ENCODE measurements around the gene KIRREL3. TPM values are rescaled to one million over a fixed set of nuclear protein-coding genes. Genes with fewer than 3 reads are reported as not detected.

Gene KIRREL3
- total and polyA plus RNA-seq, 12 donors: 0.13 to 0.58 (median 0.30) TPM

DNA sequence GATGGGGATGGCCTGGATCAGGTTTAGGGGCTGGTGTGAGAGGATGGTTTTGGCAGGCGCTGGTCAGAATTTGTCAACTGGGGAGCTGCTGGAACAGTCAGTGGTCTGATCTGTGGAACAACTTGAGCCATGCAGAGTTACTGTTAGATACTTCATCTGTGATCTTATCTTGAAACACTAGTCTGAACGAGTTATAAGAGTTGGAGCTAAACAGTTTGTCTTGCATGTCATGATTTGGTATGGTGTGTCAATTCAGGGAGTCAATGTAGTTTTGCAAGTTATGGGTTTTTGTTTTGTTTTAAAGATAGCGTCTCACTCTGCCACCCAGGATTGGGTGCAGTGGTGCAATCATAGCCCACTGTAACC is 591.0 kb downstream of the KIRREL3 start:
- Histone ChIP-seq H3K4me1 (peaks cover 7 to 61% (median 37%) of the 10 kb centered on the region in 9 donors), H3K9me3 (no peaks in the 10 kb centered on the region), H3K27ac (peak overlapping the region in 5 of 10 donors; percentile 49 to 92 (median 66)), H3K27me3 (no peaks in the 10 kb centered on the region), H3K4me3 (no peak overlapping the region), H3K36me3 (peaks cover 0 to 64% (median 15%) of the 10 kb centered on the region in 9 donors)
- 72 to 76% methylated on average over 3 of the region's 3 CpGs for WGBS, 2 donors
- ATAC-seq: no peak
- intact Hi-C loops (cut with DNase I): no loop called here
- no peak for DNase-seq
- TF ChIP-seq, protein P1, sequence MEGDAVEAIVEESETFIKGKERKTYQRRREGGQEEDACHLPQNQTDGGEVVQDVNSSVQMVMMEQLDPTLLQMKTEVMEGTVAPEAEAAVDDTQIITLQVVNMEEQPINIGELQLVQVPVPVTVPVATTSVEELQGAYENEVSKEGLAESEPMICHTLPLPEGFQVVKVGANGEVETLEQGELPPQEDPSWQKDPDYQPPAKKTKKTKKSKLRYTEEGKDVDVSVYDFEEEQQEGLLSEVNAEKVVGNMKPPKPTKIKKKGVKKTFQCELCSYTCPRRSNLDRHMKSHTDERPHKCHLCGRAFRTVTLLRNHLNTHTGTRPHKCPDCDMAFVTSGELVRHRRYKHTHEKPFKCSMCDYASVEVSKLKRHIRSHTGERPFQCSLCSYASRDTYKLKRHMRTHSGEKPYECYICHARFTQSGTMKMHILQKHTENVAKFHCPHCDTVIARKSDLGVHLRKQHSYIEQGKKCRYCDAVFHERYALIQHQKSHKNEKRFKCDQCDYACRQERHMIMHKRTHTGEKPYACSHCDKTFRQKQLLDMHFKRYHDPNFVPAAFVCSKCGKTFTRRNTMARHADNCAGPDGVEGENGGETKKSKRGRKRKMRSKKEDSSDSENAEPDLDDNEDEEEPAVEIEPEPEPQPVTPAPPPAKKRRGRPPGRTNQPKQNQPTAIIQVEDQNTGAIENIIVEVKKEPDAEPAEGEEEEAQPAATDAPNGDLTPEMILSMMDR (IDR thresholded peaks at IDR 0.05): no peak

DNA sequence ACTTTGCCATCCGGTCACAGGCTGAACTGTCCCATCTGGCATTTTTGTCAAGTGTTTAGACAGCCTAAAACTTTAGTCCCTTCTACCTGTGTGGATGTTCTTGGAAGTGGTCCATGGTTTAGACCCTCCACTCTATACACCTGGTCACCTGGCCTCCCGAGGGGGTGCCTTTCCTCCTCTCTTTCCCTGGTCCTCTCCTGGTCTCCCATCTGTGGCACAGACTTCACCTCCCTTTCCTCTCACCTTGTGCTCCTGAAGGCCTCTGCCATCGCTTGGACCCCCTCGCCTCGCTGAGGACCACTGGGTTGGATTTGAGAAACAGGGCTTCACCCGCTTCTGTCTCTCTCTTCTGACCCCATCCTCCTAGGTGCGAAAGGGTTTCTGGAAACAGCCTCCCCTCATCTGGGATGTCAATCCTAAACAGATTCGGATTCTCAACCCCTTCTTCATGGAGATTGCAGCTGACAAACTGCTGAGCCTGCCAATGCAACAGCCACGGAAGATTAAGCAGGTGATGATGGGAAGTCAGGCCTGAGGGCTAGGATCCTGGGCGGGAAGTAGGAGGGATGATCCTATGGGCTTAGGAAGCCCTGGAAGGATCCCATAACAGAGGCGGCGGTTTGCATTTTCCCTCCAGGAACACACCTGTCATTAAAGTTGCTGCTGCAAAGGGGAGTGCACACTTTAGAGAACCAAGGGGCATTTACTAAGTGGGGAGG is 591.5 kb downstream of the KIRREL3 start:
- 86% methylated on average over 12 of the region's 12 CpGs for WGBS, 2 donors
- DNase-seq (no peak), ATAC-seq (no peak)
- Histone ChIP-seq H3K27ac (peak overlapping the region in 2 of 10 donors; percentile 29 to 70), H3K9me3 (no peaks in the 10 kb centered on the region), H3K27me3 (no peaks in the 10 kb centered on the region), H3K4me3 (no peak overlapping the region), H3K36me3 (peaks cover 0 to 61% (median 15%) of the 10 kb centered on the region in 9 donors), H3K4me1 (peaks cover 2 to 61% (median 36%) of the 10 kb centered on the region in 9 donors)
- TF ChIP-seq, protein P1 (IDR thresholded peaks at IDR 0.05): no peak
- intact Hi-C loops (cut with DNase I): no loop called here

DNA sequence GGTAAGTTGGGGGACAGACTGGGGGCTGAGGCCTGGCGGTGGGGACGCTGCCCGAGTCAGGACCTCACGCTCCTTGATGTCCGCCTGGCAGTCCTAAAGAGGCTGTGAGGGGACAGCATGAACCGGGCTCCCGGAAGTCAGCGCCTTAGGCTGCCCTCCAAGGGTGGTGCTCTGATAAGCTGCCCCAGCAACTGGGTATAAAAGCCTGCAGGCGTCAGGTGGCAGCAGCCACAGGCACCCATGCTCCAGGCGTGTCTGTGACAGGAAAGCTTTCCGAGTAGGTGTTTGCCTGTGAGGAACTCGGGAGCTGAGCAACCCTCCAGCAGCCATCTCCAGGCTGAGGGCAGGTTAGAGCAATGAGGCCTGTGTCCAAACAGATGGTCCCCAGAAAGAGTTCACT is 592.1 kb downstream of the KIRREL3 start:
- no peak for DNase-seq
- Histone ChIP-seq H3K27me3 (no peaks in the 10 kb centered on the region), H3K9me3 (no peaks in the 10 kb centered on the region), H3K4me3 (no peak overlapping the region), H3K27ac (peak overlapping the region in 1 of 10 donors; percentile 29), H3K36me3 (peaks cover 0 to 55% (median 14%) of the 10 kb centered on the region in 9 donors), H3K4me1 (peaks cover 0 to 61% (median 39%) of the 10 kb centered on the region in 9 donors)
- ATAC-seq: no peak
- TF ChIP-seq, protein P1 (IDR thresholded peaks at IDR 0.05): no peak
- intact Hi-C loops (cut with DNase I): no loop called here
- WGBS, 2 donors: 72 to 84% methylated on average over 12 of the region's 12 CpGs

DNA sequence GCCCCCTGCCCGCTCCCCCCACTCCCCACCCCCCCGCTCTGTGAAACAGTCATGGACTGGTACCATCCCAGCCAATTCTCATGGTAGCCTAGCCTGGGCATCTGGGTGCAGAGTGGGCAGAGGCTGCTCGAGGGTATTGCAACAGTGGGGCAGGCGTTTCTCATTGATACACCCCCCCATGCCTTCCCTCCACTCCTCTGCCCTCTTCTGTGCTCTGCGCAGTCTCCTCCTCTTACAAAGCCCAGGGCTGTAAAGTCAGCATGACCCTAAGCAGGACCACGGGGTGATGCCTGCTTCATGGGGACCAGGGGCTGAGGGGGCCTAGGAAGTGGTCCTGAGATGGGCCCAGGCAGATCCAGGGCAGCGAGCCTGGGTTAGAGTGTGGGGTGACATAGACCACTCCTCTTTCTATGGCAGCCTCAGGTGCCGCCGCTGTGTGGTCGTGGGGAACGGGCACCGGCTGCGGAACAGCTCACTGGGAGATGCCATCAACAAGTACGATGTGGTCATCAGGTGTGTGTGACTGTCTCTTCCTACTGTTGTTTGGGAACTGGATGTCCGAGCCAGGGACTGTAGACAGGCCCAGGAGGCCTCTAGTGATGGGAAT is 592.8 kb downstream of the KIRREL3 start:
- 86 to 96% methylated on average over 15 of the region's 15 CpGs for WGBS, 2 donors
- no peak overlapping the region for H3K4me3 ChIP-seq
- H3K9me3 ChIP-seq: no peaks in the 10 kb centered on the region
- H3K27me3 ChIP-seq: no peaks in the 10 kb centered on the region
- H3K27ac ChIP-seq: no peak overlapping the region
- intact Hi-C loops (cut with DNase I): no loop called here
- TF ChIP-seq, protein P1 (IDR thresholded peaks at IDR 0.05): no peak
- no peak for ATAC-seq
- H3K4me1 ChIP-seq: peaks cover 0 to 64% (median 42%) of the 10 kb centered on the region in 9 donors
- H3K36me3 ChIP-seq: peaks cover 0 to 48% (median 11%) of the 10 kb centered on the region in 9 donors
- DNase-seq: no peak
